Measurements from ENCODE around the gene LAMA3.

Gene LAMA3

GRCh38 chr18:23689031-23689615 lies at the start of gene LAMA3:
LAMA3 (plus strand) TSS chr18:23689453; CDS start chr18:23689684, 231 bp downstream.
- DNase-seq, result no peak

- no peak for DNase-seq
Observed at GRCh38 chr18:23640052-23640451, 49.2 kb upstream of the LAMA3 start.

GRCh38 chr18:23641143-23641720 lies 48.0 kb upstream of the LAMA3 start:
- no peak for DNase-seq

- no peak for DNase-seq
Observed at GRCh38 chr18:23641937-23642666, 47.2 kb upstream of the LAMA3 start.

GRCh38 chr18:23643815-23644490 lies 45.3 kb upstream of the LAMA3 start:
- no peak for DNase-seq

GRCh38 chr18:23645568-23646175 lies 43.6 kb upstream of the LAMA3 start:
- no peak for DNase-seq

GRCh38 chr18:23646282-23646681 lies 43.0 kb upstream of the LAMA3 start:
- DNase-seq, result no peak

GRCh38 chr18:23648456-23648855 lies 40.8 kb upstream of the LAMA3 start:
- DNase-seq, result no peak

GRCh38 chr18:23648940-23649607 lies 40.2 kb upstream of the LAMA3 start:
- DNase-seq, result no peak

- no peak for DNase-seq
Observed at GRCh38 chr18:23650968-23651927, 38.0 kb upstream of the LAMA3 start.

- no peak for DNase-seq
Observed at GRCh38 chr18:23652232-23652631, 37.0 kb upstream of the LAMA3 start.

- no peak for DNase-seq
Observed at GRCh38 chr18:23658285-23658684, 31.0 kb upstream of the LAMA3 start.

- DNase-seq, result no peak
Observed at GRCh38 chr18:23661735-23662308, 27.4 kb upstream of the LAMA3 start.

- DNase-seq, result no peak
Observed at GRCh38 chr18:23662309-23663263, 26.7 kb upstream of the LAMA3 start, which contains the start of gene ANKRD29. ANKRD29 (minus strand) TSS chr18:23662911; CDS start chr18:23662730, 181 bp downstream.

GRCh38 chr18:23664674-23665073 lies 24.6 kb upstream of the LAMA3 start:
- no peak for DNase-seq

- DNase-seq, result no peak
Observed at GRCh38 chr18:23667114-23667513, 22.1 kb upstream of the LAMA3 start.

- no peak for DNase-seq
Observed at GRCh38 chr18:23668731-23669130, 20.5 kb upstream of the LAMA3 start.

- no peak for DNase-seq
Observed at GRCh38 chr18:23669202-23669766, 20.0 kb upstream of the LAMA3 start.

- no peak for DNase-seq
Observed at GRCh38 chr18:23669804-23670405, 19.3 kb upstream of the LAMA3 start.

All from GF-D8 (cell line).